HCT116 (cell line): ENCODE results near the gene BMP2.

Source experiments
- CBX3 ChIP-seq: IDR thresholded peaks from 2 replicates; pipeline ENCODE4 v1.6.1; 2012; ENCODE audit warnings: low read depth
- CTCF ChIP-seq, 3 experiments: fragments of 200-600 bp in 1 of 3; sonication (generic) in 1 of 3; IDR thresholded peaks in 2 of 3; conservative IDR thresholded peaks in 1 of 3; 2 replicates each; pipeline ENCODE4 v1.5.1; 2012 to 2017; ENCODE audit warnings: low read depth in 2 of 3, low read length in 2 of 3, antibody characterized with exemption in 1 of 3, borderline replicate concordance in 1 of 3, control low read depth in 1 of 3, mild to moderate bottlenecking in 1 of 3, mixed read lengths in 1 of 3, mixed run types in 1 of 3, moderate library complexity in 1 of 3; ENCODE audit not compliant: insufficient read depth in 1 of 3
- ELF1 ChIP-seq: IDR thresholded peaks from 2 replicates; pipeline ENCODE4 v1.6.1; 2012; ENCODE audit warnings: low read depth, borderline replicate concordance
- EZH2 ChIP-seq: fragments of 200-600 bp; sonication (generic); IDR thresholded peaks from 2 replicates; pipeline ENCODE4 v1.6.1; 2017; ENCODE audit warnings: antibody characterized with exemption, mixed run types
- EZH2phosphoT487 ChIP-seq: fragments of 200-600 bp; IDR thresholded peaks from 2 replicates; pipeline ENCODE4 v1.6.1; 2018; ENCODE audit warnings: antibody characterized with exemption, borderline replicate concordance
- FOSL1 ChIP-seq: IDR thresholded peaks from 2 replicates; pipeline ENCODE4 v1.6.1; 2012; ENCODE audit warnings: low read depth
- POLR2A ChIP-seq: IDR thresholded peaks from 2 replicates; pipeline ENCODE4 v1.7.0; 2011; ENCODE audit warnings: borderline replicate concordance; ENCODE audit not compliant: insufficient read depth, insufficient read length; ENCODE audit errors: extremely low read depth
- POLR2AphosphoS5 ChIP-seq: IDR thresholded peaks from 2 replicates; pipeline ENCODE4 v1.6.1; 2011; ENCODE audit warnings: mild to moderate bottlenecking, low read depth, low read length, moderate library complexity
- RAD21 ChIP-seq: IDR thresholded peaks from 2 replicates; pipeline ENCODE4 v1.6.1; 2012; ENCODE audit warnings: low read depth, mild to moderate bottlenecking
- REST ChIP-seq: IDR thresholded peaks from 2 replicates; pipeline ENCODE4 v1.6.1; 2012; ENCODE audit warnings: low read depth
- SRF ChIP-seq: IDR thresholded peaks from 2 replicates; pipeline ENCODE4 v1.6.1; 2012; ENCODE audit warnings: low read depth
- YY1 ChIP-seq: IDR thresholded peaks from 2 replicates; pipeline ENCODE4 v1.6.1; 2011; ENCODE audit warnings: low read length, low read depth, moderate library complexity, mild to moderate bottlenecking; ENCODE audit not compliant: insufficient replicate concordance; ENCODE audit errors: extremely low read depth

- TF ChIP-seq EZH2phosphoT487 (no peak), CTCF (IDR thresholded peaks at IDR 0.05 in 2 of 3, conservative IDR thresholded peaks at IDR 0.05 in 1 of 3; ENCODE audit: borderline replicate concordance in 1 of 3, insufficient read depth in 1 of 3, low read depth in 2 of 3, low read length in 2 of 3) (no peak), EZH2 (no peak), CBX3 (no peak), YY1 (no peak), POLR2A (no peak), POLR2AphosphoS5 (no peak), RAD21 (no peak), SRF (no peak), REST (no peak), FOSL1 (no peak), ELF1 (no peak)
Observed at GRCh38 chr20:6827472-6827871, 60.0 kb downstream of the BMP2 start.
